ENCODE results near the gene SEC24D. TPM values are rescaled to one million over a fixed set of nuclear protein-coding genes. Genes with fewer than 3 reads are reported as not detected.

The SEC24D gene
- total RNA-seq, 1 experiment from 2014 or later = 32.0 TPM

- Mint-ChIP-seq H3K27ac (ENCODE audit: unreplicated experiment) (no peak overlapping the region), H3K4me1 (ENCODE audit: low read depth, unreplicated experiment) (no peaks in the 10 kb centered on the region)
- no TSS peak for BruUV-seq (replicated peaks)
These were observed 63.7 kb downstream of the SEC24D start for GRCh38 chr4:118772081-118772766.

GRCh38 chr4:118770741-118771187 is 65.2 kb downstream of the SEC24D start:
- Mint-ChIP-seq H3K4me1 (ENCODE audit: low read depth, unreplicated experiment) (no peaks in the 10 kb centered on the region), H3K27me3 (ENCODE audit: insufficient read depth, unreplicated experiment) (no peaks in the 10 kb centered on the region), H3K36me3 (ENCODE audit: insufficient read depth, unreplicated experiment) (peaks cover 23% of the 10 kb centered on the region), H3K27ac (ENCODE audit: unreplicated experiment) (no peak overlapping the region), H3K4me3 (ENCODE audit: unreplicated experiment) (no peak overlapping the region), H3K9me3 (ENCODE audit: unreplicated experiment) (no peaks in the 10 kb centered on the region)
- Histone ChIP-seq H3K9me3 (no peaks in the 10 kb centered on the region), H3K36me3 (ENCODE audit: control insufficient read depth, insufficient read depth, low read length) (no peaks in the 10 kb centered on the region), H3K27me3 (replicated peaks; ENCODE audit: control insufficient read depth, insufficient read depth, low read length) (no peaks in the 10 kb centered on the region), H3K4me3 (ENCODE audit: low read depth, low read length) (no peak overlapping the region), H3K4me1 (no peaks in the 10 kb centered on the region)
- ChIA-PET POLR2A (no interaction called here), CTCF (no interaction called here)
- intact Hi-C loops (cut with micrococcal nuclease; ENCODE audit: unreplicated experiment) = no loop called here
- no peak for DNase-seq
- BruUV-seq (replicated peaks) = no TSS peak
- TF ChIP-seq, protein P1, sequence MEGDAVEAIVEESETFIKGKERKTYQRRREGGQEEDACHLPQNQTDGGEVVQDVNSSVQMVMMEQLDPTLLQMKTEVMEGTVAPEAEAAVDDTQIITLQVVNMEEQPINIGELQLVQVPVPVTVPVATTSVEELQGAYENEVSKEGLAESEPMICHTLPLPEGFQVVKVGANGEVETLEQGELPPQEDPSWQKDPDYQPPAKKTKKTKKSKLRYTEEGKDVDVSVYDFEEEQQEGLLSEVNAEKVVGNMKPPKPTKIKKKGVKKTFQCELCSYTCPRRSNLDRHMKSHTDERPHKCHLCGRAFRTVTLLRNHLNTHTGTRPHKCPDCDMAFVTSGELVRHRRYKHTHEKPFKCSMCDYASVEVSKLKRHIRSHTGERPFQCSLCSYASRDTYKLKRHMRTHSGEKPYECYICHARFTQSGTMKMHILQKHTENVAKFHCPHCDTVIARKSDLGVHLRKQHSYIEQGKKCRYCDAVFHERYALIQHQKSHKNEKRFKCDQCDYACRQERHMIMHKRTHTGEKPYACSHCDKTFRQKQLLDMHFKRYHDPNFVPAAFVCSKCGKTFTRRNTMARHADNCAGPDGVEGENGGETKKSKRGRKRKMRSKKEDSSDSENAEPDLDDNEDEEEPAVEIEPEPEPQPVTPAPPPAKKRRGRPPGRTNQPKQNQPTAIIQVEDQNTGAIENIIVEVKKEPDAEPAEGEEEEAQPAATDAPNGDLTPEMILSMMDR (IDR thresholded peaks at IDR 0.05; ENCODE audit: insufficient read depth in 1 of 2, low read depth in 1 of 2, low read length in 1 of 2, severe bottlenecking in 1 of 2, unreplicated experiment in 1 of 2) = no peak

More at GRCh38 chr4:118772081-118772766, 63.7 kb downstream of the SEC24D start:
- H3K27me3 Mint-ChIP-seq (ENCODE audit: insufficient read depth, unreplicated experiment) = no peaks in the 10 kb centered on the region
- H3K4me3 Mint-ChIP-seq (ENCODE audit: unreplicated experiment) = no peak overlapping the region
- Histone ChIP-seq H3K4me3 (ENCODE audit: low read depth, low read length) (no peak overlapping the region), H3K9me3 (no peaks in the 10 kb centered on the region), H3K36me3 (ENCODE audit: control insufficient read depth, insufficient read depth, low read length) (no peaks in the 10 kb centered on the region), H3K4me1 (no peaks in the 10 kb centered on the region), H3K27me3 (replicated peaks; ENCODE audit: control insufficient read depth, insufficient read depth, low read length) (no peaks in the 10 kb centered on the region)
- POLR2A ChIA-PET = no interaction called here
- no peaks in the 10 kb centered on the region for H3K9me3 Mint-ChIP-seq (ENCODE audit: unreplicated experiment)
- intact Hi-C loops (cut with micrococcal nuclease; ENCODE audit: unreplicated experiment) = loop anchor here (1.0 kb wide), 3 partner anchors 93 to 197 kb away; no protein-coding TSS in a partner anchor
- DNase-seq = peak in 1 of 2 experiments; percentile 20
- CTCF ChIA-PET = interaction anchor here (0.6 to 1.0 kb wide), 5 partner anchors 93 to 419 kb away, joined by 3 to 9 read pairs (median 6); partner anchors contain the start of genes PRSS12 and SYNPO2
- TF ChIP-seq, protein P1 (IDR thresholded peaks at IDR 0.05; ENCODE audit: insufficient read depth in 1 of 2, low read depth in 1 of 2, low read length in 1 of 2, severe bottlenecking in 1 of 2, unreplicated experiment in 1 of 2) = peak; percentile 22 to 40
- peaks cover 16% of the 10 kb centered on the region for H3K36me3 Mint-ChIP-seq (ENCODE audit: insufficient read depth, unreplicated experiment)

DNA sequence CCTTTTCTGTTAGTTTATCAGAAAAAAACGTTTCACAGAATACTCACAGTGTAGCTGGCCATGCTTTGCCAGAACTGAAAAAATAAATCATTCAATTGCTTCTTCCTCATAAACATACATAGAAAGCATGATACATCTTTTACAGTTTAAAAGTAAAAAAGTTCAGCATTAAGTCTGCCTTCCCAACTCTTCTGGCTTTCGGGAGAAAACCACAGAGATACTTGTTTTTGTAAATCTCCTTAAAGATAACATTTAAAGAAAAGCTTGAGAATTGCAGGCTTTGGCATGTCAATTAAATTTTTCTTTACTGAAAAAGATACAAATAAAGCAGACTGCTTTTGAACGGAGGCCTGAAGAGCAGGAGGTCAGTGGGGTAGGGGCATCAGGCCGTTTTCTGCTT is 66.8 kb downstream of the SEC24D start:
- no peak overlapping the region for H3K4me3 Mint-ChIP-seq (ENCODE audit: unreplicated experiment)
- no peaks in the 10 kb centered on the region for H3K27me3 Mint-ChIP-seq (ENCODE audit: insufficient read depth, unreplicated experiment)
- Histone ChIP-seq H3K4me3 (ENCODE audit: low read depth, low read length) (no peak overlapping the region), H3K4me1 (no peaks in the 10 kb centered on the region), H3K9me3 (no peaks in the 10 kb centered on the region), H3K36me3 (ENCODE audit: control insufficient read depth, insufficient read depth, low read length) (no peaks in the 10 kb centered on the region), H3K27me3 (replicated peaks; ENCODE audit: control insufficient read depth, insufficient read depth, low read length) (no peaks in the 10 kb centered on the region)
- POLR2A ChIA-PET = no interaction called here
- intact Hi-C loops (cut with micrococcal nuclease; ENCODE audit: unreplicated experiment) = no loop called here
- CTCF ChIA-PET = no interaction called here
- no peak overlapping the region for H3K27ac Mint-ChIP-seq (ENCODE audit: unreplicated experiment)
- H3K4me1 Mint-ChIP-seq (ENCODE audit: low read depth, unreplicated experiment) = no peaks in the 10 kb centered on the region
- H3K36me3 Mint-ChIP-seq (ENCODE audit: insufficient read depth, unreplicated experiment) = peaks cover 27% of the 10 kb centered on the region
- TF ChIP-seq, protein P1 (IDR thresholded peaks at IDR 0.05; ENCODE audit: insufficient read depth in 1 of 2, low read depth in 1 of 2, low read length in 1 of 2, severe bottlenecking in 1 of 2, unreplicated experiment in 1 of 2) = no peak
- DNase-seq = no peak
- no peaks in the 10 kb centered on the region for H3K9me3 Mint-ChIP-seq (ENCODE audit: unreplicated experiment)
- BruUV-seq (replicated peaks) = no TSS peak
